HG02870 (cell line): ENCODE measurements around the gene IL10RA.
A peak's percentile ranks its signal among the peaks of the same experiment; 100 is the strongest.
"Not testable (repeated sequence)": the region's sequence is repeated elsewhere in the genome, so short reads cannot be mapped to it uniquely, and the experiment has no call there.

Source experiments
- ATAC-seq: cut with Tn5 transposase; IDR thresholded peaks from one replicate; pipeline ENCODE4 v1.9.1; 2021; ENCODE audit warnings: mild to moderate bottlenecking, moderate library complexity; ENCODE audit not compliant: unreplicated experiment

IL10RA gene

GRCh38 chr11:117985953-117986887, at the start of gene IL10RA:
Gene IL10RA (plus strand): TSS chr11:117986394. CDS start chr11:117986468, 74 bp downstream.
- peak; percentile 80 for ATAC-seq

GRCh38 chr11:117936973-117937372, 49.2 kb upstream of the IL10RA start:
- no peak for ATAC-seq

GRCh38 chr11:117940736-117941135, 45.5 kb upstream of the IL10RA start:
- no peak for ATAC-seq

GRCh38 chr11:117941163-117941707, 45.0 kb upstream of the IL10RA start:
- no peak for ATAC-seq

GRCh38 chr11:117941976-117942654, 44.1 kb upstream of the IL10RA start:
- no peak for ATAC-seq

GRCh38 chr11:117944554-117944953, 41.6 kb upstream of the IL10RA start:
- no peak for ATAC-seq

- no peak for ATAC-seq
These were observed 41.0 kb upstream of the IL10RA start for GRCh38 chr11:117945047-117945810.

GRCh38 chr11:117946156-117946841, 39.9 kb upstream of the IL10RA start:
- ATAC-seq, result no peak

- no peak for ATAC-seq
These were observed 39.2 kb upstream of the IL10RA start for GRCh38 chr11:117946842-117947526.

GRCh38 chr11:117947751-117948150, 38.4 kb upstream of the IL10RA start:
- ATAC-seq, result not testable (repeated sequence)

GRCh38 chr11:117948466-117948865, 37.7 kb upstream of the IL10RA start:
- ATAC-seq, result not testable (repeated sequence)

- ATAC-seq, result no peak
These were observed 37.1 kb upstream of the IL10RA start for GRCh38 chr11:117949062-117949461.

GRCh38 chr11:117950301-117950700, 35.9 kb upstream of the IL10RA start:
- ATAC-seq, result no peak

- ATAC-seq, result no peak
These were observed 34.9 kb upstream of the IL10RA start for GRCh38 chr11:117950993-117951961.

GRCh38 chr11:117953024-117953671, 33.0 kb upstream of the IL10RA start:
- ATAC-seq, result no peak

- ATAC-seq, result no peak
These were observed 27.2 kb upstream of the IL10RA start for GRCh38 chr11:117958949-117959348.

- ATAC-seq, result no peak
These were observed 26.6 kb upstream of the IL10RA start for GRCh38 chr11:117959438-117960149.
